GM18507 (cell line): Measurements from ENCODE around the gene TSPAN9.

Experiments used
- DNase-seq: peaks from one replicate; pipeline ENCODE4 v3.0.0; 2011; ENCODE audit warnings: low read depth; ENCODE audit not compliant: insufficient read length; ENCODE audit errors: extremely low spot score
- FAIRE-seq: peaks from 2 replicates; lab custom pipeline; 2011; peaks lifted over from hg19 to GRCh38; lab: Jason Lieb, UNC

TSPAN9 gene

GRCh38 chr12:3329361-3329760 lies 252.2 kb downstream of the TSPAN9 start:
- FAIRE-seq (no peak), DNase-seq (no peak)

GRCh38 chr12:3330976-3331510 lies 253.9 kb downstream of the TSPAN9 start:
- FAIRE-seq = no peak

GRCh38 chr12:3332188-3332587 lies 255.0 kb downstream of the TSPAN9 start:
- FAIRE-seq (no peak), DNase-seq (no peak)

More at GRCh38 chr12:3330976-3331510, 253.9 kb downstream of the TSPAN9 start:
- DNase-seq = no peak

GRCh38 chr12:3333583-3333982 lies 256.4 kb downstream of the TSPAN9 start:
- DNase-seq (no peak), FAIRE-seq (no peak)

GRCh38 chr12:3333991-3334391 lies 256.8 kb downstream of the TSPAN9 start:
- DNase-seq (no peak), FAIRE-seq (no peak)

- FAIRE-seq (no peak), DNase-seq (no peak)
These were observed 257.9 kb downstream of the TSPAN9 start for GRCh38 chr12:3335078-3335487.
